SK-N-SH (cell line): ENCODE measurements around the gene SAYSD1.
"Not testable (repeated sequence)": the region's sequence is repeated elsewhere in the genome, so short reads cannot be mapped to it uniquely, and the experiment has no call there.

Experiments used
- CTCF ChIP-seq: fragments of 200-600 bp; sonication (generic); IDR thresholded peaks from 2 replicates; pipeline ENCODE4 v1.6.1; 2017; ENCODE audit warnings: antibody characterized with exemption, mild to moderate bottlenecking, moderate library complexity
- ELF1 ChIP-seq: IDR thresholded peaks from 2 replicates; pipeline ENCODE4 v1.4.0; 2012
- EZH2phosphoT487 ChIP-seq: fragments of 200-600 bp; sonication (generic); IDR thresholded peaks from 2 replicates; pipeline ENCODE4 v1.6.1; 2017; ENCODE audit warnings: low read depth, mixed run types, mild to moderate bottlenecking, antibody characterized with exemption, moderate library complexity, borderline replicate concordance
- JUND ChIP-seq: IDR thresholded peaks from 2 replicates; pipeline ENCODE4 v1.4.0; 2012
- NFIC ChIP-seq: IDR thresholded peaks from 2 replicates; pipeline ENCODE4 v1.4.0; 2012; ENCODE audit warnings: borderline replicate concordance
- POLR2AphosphoS5 ChIP-seq: IDR thresholded peaks from 2 replicates; pipeline ENCODE4 v1.6.1; 2012; ENCODE audit warnings: low read depth, low read length
- REST ChIP-seq: IDR thresholded peaks from 2 replicates; pipeline ENCODE4 v1.6.1; 2012; ENCODE audit warnings: mild to moderate bottlenecking, low read depth, low read length, moderate library complexity
- RFX5 ChIP-seq: IDR thresholded peaks from 2 replicates; pipeline ENCODE4 v1.6.1; 2012; ENCODE audit warnings: mild to moderate bottlenecking, improper control_type of control experiment, low read length
- SIN3A ChIP-seq: IDR thresholded peaks from 2 replicates; pipeline ENCODE4 v1.6.1; 2012; ENCODE audit warnings: low read depth, mild to moderate bottlenecking, low read length, moderate library complexity, borderline replicate concordance

- not testable (repeated sequence) for TF ChIP-seq RFX5, EZH2phosphoT487, SIN3A, NFIC, CTCF, ELF1, JUND, POLR2AphosphoS5, REST
Observed at GRCh38 chr6:39134761-39135160, 19.8 kb upstream of the SAYSD1 start.
